IPS-15b (cell line): Measurements from ENCODE around the gene MPP7.
"Not testable (repeated sequence)": the region's sequence is repeated elsewhere in the genome, so short reads cannot be mapped to it uniquely, and the experiment has no call there.

Experiments
- H3K27me3 ChIP-seq: one replicate; pipeline ENCODE4 v1.6.1; 2013; ENCODE audit warnings: low read length; ENCODE audit not compliant: control insufficient read depth, insufficient read depth
- H3K36me3 ChIP-seq: one replicate; pipeline ENCODE4 v1.6.1; 2013; ENCODE audit warnings: low read length; ENCODE audit not compliant: control insufficient read depth, insufficient read depth
- H3K4me1 ChIP-seq: one replicate; pipeline ENCODE4 v1.6.1; 2013; ENCODE audit warnings: mild to moderate bottlenecking, low read length; ENCODE audit not compliant: control insufficient read depth, insufficient read depth
- H3K4me3 ChIP-seq: one replicate; pipeline ENCODE4 v1.5.1; 2013; ENCODE audit warnings: low read depth, low read length
- H3K9ac ChIP-seq: one replicate; pipeline ENCODE4 v1.6.1; 2013; ENCODE audit warnings: low read depth, mild to moderate bottlenecking, low read length
- H3K9me3 ChIP-seq: one replicate; pipeline ENCODE4 v1.6.1; 2013; ENCODE audit warnings: mild to moderate bottlenecking, low read length; ENCODE audit not compliant: control insufficient read depth, insufficient read depth

Gene MPP7

GRCh38 chr10:28320799-28321198, 17.9 kb upstream of the MPP7 start:
- no peak overlapping the region for H3K9ac ChIP-seq
- H3K4me1 ChIP-seq: no peaks in the 10 kb centered on the region
- no peak overlapping the region for H3K4me3 ChIP-seq
- no peaks in the 10 kb centered on the region for H3K27me3 ChIP-seq
- no peaks in the 10 kb centered on the region for H3K36me3 ChIP-seq
- no peaks in the 10 kb centered on the region for H3K9me3 ChIP-seq

GRCh38 chr10:28320090-28320489, 17.2 kb upstream of the MPP7 start:
- Histone ChIP-seq H3K4me3 (no peak overlapping the region), H3K27me3 (no peaks in the 10 kb centered on the region), H3K36me3 (no peaks in the 10 kb centered on the region), H3K9ac (no peak overlapping the region), H3K9me3 (no peaks in the 10 kb centered on the region), H3K4me1 (no peaks in the 10 kb centered on the region)

GRCh38 chr10:28319061-28319460, 16.2 kb upstream of the MPP7 start:
- not testable (repeated sequence) for H3K9ac ChIP-seq, H3K9me3 ChIP-seq, H3K36me3 ChIP-seq, H3K4me3 ChIP-seq, H3K4me1 ChIP-seq, H3K27me3 ChIP-seq

- Histone ChIP-seq H3K9me3 (no peaks in the 10 kb centered on the region), H3K9ac (no peak overlapping the region), H3K4me3 (no peak overlapping the region), H3K4me1 (no peaks in the 10 kb centered on the region), H3K36me3 (no peaks in the 10 kb centered on the region), H3K27me3 (no peaks in the 10 kb centered on the region)
Measured at GRCh38 chr10:28318626-28319025, 15.8 kb upstream of the MPP7 start.

- Histone ChIP-seq H3K9me3 (no peaks in the 10 kb centered on the region), H3K4me3 (no peak overlapping the region), H3K36me3 (no peaks in the 10 kb centered on the region), H3K27me3 (no peaks in the 10 kb centered on the region), H3K4me1 (no peaks in the 10 kb centered on the region), H3K9ac (no peak overlapping the region)
Measured at GRCh38 chr10:28317760-28318159, 14.9 kb upstream of the MPP7 start.

GRCh38 chr10:28316696-28317095, 13.8 kb upstream of the MPP7 start:
- Histone ChIP-seq H3K36me3 (no peaks in the 10 kb centered on the region), H3K9me3 (no peaks in the 10 kb centered on the region), H3K4me3 (no peak overlapping the region), H3K4me1 (no peaks in the 10 kb centered on the region), H3K27me3 (no peaks in the 10 kb centered on the region), H3K9ac (no peak overlapping the region)

GRCh38 chr10:28315140-28315539, 12.3 kb upstream of the MPP7 start:
- H3K9me3 ChIP-seq: no peaks in the 10 kb centered on the region
- H3K4me1 ChIP-seq: no peaks in the 10 kb centered on the region
- H3K4me3 ChIP-seq: no peak overlapping the region
- no peaks in the 10 kb centered on the region for H3K27me3 ChIP-seq
- no peaks in the 10 kb centered on the region for H3K36me3 ChIP-seq
- H3K9ac ChIP-seq: no peak overlapping the region

- no peak overlapping the region for H3K4me3 ChIP-seq
Measured at GRCh38 chr10:28314211-28314610, 11.3 kb upstream of the MPP7 start.

GRCh38 chr10:28312572-28312971, 9.7 kb upstream of the MPP7 start:
- Histone ChIP-seq H3K4me1 (no peaks in the 10 kb centered on the region), H3K27me3 (peaks cover 3% of the 10 kb centered on the region), H3K36me3 (no peaks in the 10 kb centered on the region), H3K4me3 (no peak overlapping the region), H3K9ac (no peak overlapping the region), H3K9me3 (no peaks in the 10 kb centered on the region)

More at GRCh38 chr10:28314211-28314610, 11.3 kb upstream of the MPP7 start:
- Histone ChIP-seq H3K9ac (no peak overlapping the region), H3K36me3 (no peaks in the 10 kb centered on the region), H3K27me3 (no peaks in the 10 kb centered on the region), H3K9me3 (no peaks in the 10 kb centered on the region), H3K4me1 (no peaks in the 10 kb centered on the region)

- no peak overlapping the region for H3K9ac ChIP-seq
- no peaks in the 10 kb centered on the region for H3K36me3 ChIP-seq
- H3K27me3 ChIP-seq: peaks cover 6% of the 10 kb centered on the region
- H3K4me3 ChIP-seq: no peak overlapping the region
- H3K9me3 ChIP-seq: no peaks in the 10 kb centered on the region
- no peaks in the 10 kb centered on the region for H3K4me1 ChIP-seq
Measured at GRCh38 chr10:28311104-28311503, 8.2 kb upstream of the MPP7 start.

GRCh38 chr10:28307267-28307666, 4.4 kb upstream of the MPP7 start:
- Histone ChIP-seq H3K36me3 (no peaks in the 10 kb centered on the region), H3K4me1 (peaks cover 2% of the 10 kb centered on the region), H3K9ac (no peak overlapping the region), H3K9me3 (no peaks in the 10 kb centered on the region), H3K4me3 (no peak overlapping the region), H3K27me3 (peaks cover 22% of the 10 kb centered on the region)

- no peak overlapping the region for H3K4me3 ChIP-seq
- H3K27me3 ChIP-seq: peaks cover 22% of the 10 kb centered on the region
- H3K9ac ChIP-seq: no peak overlapping the region
Measured at GRCh38 chr10:28305553-28305952, 2.7 kb upstream of the MPP7 start.

More at GRCh38 chr10:28305553-28305952, 2.7 kb upstream of the MPP7 start:
- H3K4me1 ChIP-seq: peaks cover 2% of the 10 kb centered on the region
- no peaks in the 10 kb centered on the region for H3K9me3 ChIP-seq
- H3K36me3 ChIP-seq: no peaks in the 10 kb centered on the region
